Left forelimb (tissue), 1 donor: ENCODE data around the gene IFT57.

Source experiments
- DNase-seq: peaks from one replicate; pipeline ENCODE4 v3.0.0-alpha.2; 2018; ENCODE audit warnings: low spot score

The IFT57 gene

DNA sequence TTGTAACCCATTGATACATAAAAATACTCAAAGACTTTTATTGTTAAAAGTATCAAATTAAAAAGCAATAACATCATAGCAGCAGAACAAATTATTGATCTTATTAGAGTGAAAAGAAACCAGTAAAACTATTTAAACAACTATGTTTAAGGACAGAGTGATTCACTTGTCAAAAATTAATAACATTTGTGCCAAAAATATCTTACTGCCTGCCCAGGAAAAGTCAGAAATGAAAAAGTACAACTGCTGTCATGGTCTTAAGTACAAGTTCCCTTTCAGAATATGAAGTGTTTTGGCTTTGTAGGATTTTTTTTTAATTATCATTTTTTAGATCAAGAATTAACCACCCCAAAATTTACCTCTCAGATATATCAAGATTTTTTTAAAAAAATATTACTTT, 3.4 kb downstream of the IFT57 start:
- no peak for DNase-seq

DNA sequence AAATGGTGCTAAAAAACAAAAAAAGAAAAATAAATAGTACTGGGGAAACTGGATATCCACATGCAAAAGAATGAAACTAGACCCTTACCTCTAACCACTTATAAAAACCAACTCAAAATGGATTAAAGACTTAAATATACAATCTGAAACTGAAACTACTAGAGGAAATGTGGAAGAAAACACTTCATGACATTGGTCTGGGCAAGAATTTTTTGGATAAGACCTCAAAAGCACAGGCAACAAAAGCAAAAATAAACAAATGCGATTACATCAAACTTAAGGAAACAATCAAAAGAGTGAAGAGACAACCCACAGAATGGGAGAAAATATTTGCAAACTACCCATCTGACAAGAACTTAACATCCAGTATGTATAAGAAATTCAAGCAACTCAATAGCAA, 6.4 kb downstream of the IFT57 start:
- DNase-seq: no peak

DNA sequence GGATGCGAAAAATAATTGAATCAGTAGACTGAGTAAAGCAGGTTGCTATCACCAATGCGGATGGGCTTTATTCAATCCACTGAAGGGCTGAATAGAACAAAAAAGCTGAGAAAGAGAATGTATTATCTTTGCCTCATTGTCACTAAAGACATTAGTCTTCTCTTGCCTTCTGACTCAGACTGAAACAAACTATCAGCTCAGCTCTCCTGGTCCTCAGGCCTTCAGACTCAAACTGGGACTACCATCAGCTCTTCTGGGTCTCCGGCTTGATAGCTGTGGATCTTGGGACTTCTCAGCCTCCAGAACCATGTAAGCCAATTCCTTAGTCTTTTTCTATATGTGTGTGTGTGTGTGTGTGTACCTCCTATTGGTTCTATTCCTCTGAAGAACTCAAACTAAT, 12.6 kb downstream of the IFT57 start:
- no peak for DNase-seq

DNA sequence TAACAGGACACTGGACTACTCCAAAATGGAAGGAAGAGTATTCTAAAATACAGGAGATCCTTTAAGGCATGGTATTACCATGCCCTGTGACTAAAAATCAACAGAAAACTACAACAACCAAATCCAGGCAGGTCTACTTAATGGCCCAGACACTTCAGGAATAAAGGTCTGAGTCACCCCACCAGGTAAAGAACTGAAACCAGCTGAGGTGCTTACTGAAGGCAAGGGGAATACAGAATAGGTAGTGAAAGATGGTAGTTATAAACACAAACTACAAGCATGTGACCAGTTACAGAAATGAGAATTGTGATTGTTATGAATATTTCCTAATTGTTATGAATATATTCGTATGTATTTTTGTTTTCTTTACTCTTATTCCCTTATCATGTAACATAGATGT, 13.4 kb downstream of the IFT57 start:
- DNase-seq: no peak

DNA sequence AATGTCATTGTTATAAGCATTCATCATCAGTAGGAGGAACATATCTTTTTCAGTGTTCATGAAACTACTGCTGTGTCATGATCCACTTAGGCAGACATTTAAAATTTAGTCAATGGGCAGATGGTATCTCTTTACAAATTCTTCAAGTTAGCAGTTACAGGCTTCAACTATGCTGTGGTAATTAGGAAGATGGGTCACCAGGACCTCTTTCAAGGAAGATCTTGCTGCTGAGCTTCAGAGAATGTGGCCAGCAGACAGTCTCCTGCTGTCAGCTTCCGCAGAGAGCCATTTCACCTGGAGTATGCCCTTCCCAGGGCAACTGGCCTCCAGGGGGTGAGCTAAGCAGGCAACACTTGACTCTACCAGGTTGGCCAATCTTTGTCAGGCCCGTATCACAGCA, 19.4 kb downstream of the IFT57 start:
- DNase-seq: no peak

DNA sequence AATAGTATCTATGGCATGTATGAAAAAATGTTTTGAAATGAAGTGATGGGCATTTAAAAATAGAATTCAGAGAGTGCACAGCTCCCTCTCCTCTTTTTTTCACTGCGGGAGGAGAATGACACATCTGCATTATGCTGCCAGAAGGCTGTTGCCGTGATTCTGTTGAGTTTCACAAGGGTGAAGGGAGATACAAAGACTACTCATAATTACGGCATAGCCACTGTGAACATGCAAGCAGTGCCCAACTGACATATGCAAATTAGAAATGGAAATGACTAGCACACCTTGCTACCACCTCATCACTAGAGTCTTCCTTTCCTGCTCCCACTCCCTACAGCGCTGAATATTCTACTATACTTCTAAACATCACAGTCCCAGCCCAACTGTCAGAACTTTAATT, 20.1 kb downstream of the IFT57 start:
- DNase-seq: no peak

DNA sequence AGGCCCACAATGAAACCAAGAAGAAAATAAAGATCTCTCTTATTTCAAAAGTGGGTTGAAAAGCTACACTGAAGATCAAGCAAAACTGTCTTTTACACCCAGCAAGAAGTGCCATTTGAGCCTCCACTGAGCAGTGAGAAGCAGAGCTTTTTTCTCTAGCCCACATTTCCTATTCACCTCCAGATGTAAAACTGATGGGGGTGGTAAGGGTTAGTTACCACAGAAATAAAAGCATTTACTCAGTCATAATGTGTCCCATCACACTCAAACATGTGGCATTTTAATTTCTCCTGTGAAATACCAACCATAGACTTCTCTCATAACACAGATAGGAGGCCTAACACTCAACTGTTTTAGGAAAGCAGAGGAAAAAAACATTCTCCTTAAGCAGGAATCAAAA, 21.0 kb downstream of the IFT57 start:
- no peak for DNase-seq

DNA sequence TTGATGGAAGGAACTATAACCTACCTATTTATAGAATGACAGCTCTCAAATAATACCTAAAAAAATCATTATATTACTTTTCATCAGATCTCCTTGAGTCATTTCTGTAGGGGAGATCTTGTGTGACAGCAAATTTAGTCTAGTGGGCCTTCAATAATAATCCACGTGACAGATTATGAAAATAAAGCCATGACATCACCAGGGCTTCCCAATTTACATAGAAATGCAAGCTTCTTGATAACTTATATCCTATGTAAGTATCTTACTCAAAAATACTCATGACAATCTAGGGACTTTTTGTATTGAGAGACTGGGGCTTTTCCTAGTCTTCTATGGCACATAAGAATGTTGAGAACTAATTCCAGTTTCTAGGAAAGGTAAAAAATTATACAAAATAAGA, 21.6 kb downstream of the IFT57 start:
- no peak for DNase-seq

DNA sequence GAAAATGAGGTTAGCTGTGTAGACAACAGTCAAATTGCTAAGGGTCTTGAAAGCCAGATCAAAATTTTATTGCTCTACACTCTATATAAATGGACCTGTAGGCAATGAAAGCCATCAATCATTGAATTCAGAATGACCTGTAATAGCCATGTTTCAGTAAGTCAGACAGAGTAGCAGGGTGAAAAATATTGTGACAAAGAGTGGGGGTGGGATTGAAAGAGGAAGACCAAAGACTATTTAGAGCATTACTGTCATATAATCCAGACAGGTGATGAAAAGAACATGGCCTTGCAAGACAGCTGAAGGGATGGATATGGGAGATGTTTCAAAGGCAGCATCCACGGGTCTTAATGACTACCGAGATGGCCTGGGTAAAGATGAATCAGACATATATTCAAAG, 22.2 kb downstream of the IFT57 start:
- no peak for DNase-seq

DNA sequence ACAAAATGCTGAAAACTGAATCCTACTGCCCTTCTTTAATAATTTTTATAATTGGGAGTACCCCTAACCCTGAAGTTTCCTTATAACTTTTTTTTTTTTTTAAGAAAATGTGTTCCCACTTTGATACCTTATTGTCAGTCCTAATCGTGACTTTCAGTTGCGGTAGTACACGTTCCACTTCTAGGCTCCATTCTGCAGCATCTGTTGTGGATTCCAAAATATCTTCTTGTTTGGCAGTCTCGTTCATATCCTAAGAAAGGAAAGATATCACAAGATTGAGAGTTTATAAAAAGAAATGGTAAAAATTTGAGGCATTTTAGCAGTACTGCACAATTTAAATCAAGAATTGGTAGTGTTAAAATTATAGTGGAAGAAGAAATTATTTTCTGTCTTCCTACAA, 30.8 kb downstream of the IFT57 start:
- no peak for DNase-seq

DNA sequence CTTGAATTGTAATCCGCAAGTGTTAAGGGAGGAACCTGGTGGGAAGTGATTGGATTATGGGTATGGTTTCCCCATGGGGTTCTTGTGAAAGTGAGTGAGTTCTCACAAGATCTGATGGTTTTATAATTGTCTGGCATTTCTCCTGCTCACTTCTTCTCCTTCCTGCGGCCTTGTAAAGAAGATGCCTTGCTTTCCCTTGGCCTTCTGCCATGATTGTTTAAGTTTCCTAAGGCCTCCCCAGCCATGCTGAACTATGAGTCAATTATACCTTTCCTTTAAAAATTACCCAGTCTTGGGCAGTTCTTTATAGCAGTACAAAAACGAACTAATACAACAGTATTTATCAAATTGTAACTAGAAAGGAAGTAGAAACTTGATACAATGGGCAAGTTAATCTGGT, 31.9 kb downstream of the IFT57 start:
- no peak for DNase-seq

DNA sequence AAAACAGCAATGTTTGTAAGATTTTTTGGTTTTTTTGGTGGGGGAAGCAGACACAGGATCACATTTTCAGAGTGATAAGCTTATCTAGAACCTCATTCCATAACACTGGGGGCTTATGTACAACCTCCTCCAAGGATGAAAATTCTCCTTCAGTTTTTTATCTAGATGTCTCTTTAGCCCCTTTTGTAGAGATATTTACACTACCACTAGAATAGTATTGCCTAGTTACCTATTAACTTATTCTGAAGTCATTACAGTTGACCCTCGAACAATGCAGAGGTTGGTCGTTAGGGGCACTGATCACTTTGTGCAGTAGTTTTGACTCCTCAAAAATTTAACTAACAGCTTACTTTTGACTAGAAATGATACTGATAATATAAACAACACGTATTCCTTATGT, 32.8 kb downstream of the IFT57 start:
- DNase-seq: no peak

DNA sequence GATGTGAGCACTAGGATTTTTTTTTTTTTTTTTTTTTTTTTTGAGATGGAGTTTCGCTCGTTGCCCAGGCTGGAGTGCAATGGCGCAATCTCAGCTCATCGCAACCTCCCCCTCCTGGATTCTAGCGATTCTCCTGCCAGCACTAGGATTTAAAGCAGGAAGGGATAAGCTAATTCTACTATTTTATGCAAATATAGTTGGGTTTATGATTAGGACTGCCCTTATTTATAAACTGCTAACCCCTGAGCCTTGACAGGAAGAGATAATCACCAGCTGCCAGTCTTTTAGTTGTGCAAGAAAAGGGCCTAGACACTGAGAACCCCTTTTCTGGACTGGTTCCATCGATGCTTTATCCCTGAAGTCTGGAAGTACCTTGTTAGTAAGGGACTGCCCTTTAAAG, 36.7 kb downstream of the IFT57 start:
- no peak for DNase-seq

DNA sequence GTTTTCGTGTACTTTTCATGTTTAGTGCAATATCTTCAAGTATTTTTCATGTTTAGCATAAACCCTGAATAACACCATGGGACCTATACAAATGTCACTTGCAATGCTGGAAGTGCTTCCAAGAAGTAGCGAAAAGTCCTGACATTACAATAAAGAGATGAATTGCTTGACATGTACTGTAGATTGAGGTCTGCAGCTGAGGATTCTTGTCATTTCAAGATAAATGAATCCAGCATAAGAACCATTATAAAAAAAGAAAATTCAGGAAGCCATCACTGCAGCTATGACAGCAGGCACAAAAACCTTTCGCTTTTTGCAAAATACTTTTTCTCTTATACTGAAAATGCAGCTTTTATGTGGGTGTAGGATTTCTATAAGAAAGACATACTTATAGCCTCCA, 37.4 kb downstream of the IFT57 start:
- no peak for DNase-seq

DNA sequence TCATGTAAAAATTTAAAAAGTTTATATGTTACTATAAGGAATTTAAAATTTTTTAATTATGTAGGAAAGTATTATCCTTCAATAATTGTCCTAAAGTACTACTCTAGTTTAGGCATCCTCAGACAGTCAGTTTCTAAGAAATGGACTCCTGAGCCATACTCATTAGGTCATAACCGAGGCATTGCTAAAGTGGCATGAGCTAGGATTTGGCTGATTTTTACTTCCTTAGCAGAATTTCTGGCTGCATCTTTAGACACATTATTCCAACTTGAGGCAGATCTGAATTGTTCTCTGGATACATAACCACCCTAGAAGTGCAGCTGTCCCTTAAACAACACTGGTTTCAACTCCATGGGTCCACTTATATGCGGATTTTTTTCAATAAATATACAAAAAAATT, 38.3 kb downstream of the IFT57 start:
- no peak for DNase-seq

DNA sequence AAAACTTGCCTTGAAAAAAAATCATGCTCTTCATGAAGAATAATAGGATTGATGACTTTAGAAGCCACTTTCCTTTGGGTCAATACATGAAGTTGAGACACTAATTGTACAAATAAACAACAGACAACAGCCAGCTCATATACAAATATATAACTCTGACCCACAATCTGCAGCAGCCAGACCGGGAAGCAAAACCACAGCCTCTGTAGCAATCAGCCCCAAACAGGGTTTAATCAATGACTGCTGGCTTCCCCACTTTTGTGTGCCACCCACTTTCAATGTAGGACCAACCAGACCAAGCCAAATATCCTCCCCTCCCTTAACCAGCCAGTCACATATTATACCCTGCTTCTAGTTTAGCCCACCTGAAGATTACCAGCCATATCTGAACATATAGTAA, 39.0 kb downstream of the IFT57 start:
- DNase-seq: no peak

DNA sequence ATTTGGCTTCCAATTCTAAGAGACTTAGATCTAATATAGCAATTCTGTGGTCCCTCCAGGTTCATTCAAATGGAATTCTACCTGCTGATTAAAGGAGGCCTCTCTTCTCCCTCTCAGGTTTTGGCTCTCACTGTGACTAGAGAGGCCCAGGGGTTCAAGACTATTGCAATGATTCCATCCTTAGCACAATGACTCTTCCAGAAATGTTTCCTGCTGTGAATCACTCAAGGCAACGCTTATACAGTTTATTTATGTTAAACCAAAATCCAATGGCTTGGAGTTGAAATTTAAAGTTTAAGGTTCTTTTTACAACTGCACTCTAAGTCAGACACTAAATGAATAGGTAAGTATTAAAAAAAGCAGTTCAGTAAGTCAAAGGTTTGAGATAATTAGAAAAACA, 39.9 kb downstream of the IFT57 start:
- DNase-seq: no peak

DNA sequence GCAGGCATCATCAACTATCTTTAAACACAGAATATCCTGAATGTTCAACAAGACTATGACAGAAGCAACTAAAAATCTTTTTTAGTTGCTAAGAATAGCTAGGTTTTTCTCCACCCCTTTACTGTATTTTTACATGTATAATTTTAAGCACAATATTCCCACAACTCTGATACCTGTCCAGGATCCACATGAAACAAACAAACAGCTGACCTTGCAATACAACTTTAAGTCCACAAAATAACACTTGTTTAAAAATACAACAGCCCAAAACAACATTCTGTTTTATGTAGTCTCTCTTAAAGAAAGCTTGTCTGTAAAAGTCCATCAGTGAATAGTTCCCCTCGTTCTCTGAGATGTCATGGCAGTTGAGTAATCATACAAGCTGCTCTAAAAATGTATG, 41.1 kb downstream of the IFT57 start:
- no peak for DNase-seq

DNA sequence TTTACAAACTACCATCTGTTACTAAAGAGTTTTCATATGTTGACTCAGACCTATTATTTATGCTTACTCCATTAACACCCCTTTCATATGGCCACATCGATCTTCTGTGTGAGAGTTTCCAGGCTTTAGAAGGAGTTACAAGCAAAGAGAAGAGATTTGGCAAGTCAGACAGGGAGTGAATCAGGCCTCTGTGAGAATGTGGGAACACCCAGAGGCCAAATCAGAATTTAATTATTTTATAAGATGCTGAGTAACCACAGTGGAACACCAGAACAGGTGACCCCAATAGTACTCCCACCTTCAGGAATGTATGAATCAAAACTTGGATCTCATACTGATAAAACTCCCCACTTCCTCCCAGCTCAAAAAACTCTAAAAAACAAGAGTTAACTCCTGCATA, 42.0 kb downstream of the IFT57 start:
- DNase-seq: no peak

DNA sequence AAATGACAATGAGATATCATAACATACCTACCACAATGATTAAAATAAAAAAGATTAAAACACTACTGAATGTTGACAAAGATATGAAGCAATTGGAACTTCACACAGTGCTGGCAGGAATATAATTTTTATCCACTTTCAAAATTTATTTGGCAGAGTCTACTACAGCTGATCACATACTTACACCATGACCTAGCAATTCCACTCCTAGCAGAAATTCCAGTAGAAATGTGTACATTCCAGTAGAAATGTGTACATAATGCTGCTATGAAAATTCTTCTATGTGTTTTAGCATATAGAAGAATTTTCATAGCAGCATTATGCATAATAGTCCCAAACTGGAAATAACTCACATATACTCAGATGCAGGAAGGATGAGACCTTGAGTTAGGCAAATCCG, 43.5 kb downstream of the IFT57 start:
- no peak for DNase-seq

DNA sequence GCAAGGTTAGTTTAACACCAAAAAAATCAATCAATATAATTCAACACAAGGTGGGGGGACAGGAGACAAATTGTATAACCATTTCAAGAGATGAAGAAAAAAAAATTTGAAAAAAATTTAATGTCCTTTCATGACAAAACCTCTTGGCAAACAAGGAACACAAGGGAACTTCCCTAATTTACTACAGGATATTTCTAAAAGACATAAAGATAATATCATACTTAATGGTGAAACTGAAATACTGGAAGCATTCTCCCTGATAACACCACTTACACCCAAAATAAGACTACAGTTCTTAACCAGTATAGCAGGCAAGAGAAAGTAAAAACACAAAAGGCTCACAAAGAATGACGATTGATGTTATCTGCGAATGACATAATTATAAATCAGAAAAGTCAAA, 44.7 kb downstream of the IFT57 start:
- DNase-seq: no peak

DNA sequence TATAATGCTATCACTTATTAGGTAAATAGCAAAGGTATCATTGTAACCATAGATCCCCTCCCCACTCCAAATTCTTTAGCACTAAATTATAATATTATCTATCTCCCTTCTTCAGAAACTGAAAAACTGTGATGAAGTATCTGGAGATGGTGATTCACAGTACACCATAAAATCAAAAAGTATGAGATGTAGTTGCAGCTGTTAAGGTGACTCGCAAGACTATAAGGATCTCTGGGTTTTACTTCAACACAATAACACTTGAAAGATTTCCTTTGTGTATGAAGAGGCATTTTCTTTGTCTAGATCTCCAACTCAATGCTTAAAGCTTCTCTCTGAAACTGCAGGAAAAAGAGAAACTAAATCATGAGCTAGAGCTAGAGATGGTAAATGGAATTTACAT, 46.9 kb downstream of the IFT57 start:
- DNase-seq: no peak

DNA sequence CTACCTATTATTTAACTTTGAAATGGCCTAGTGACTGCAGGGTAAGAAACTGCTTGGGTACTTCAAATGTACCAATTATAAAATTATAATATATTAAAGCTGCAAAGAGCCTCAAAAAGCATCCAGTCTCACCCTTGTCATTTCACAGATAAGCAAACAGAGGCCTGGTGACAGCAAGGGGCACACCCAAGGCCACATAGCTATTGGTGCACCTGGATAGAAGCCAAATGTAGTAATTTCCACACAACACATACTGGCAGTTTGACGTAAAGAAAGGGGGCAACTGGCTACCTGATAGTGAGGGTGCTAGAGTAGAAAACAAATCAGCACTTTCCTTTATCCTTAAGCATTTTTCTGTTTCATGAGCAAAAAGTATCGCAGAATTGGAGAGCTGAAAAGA, 51.1 kb downstream of the IFT57 start:
- no peak for DNase-seq

DNA sequence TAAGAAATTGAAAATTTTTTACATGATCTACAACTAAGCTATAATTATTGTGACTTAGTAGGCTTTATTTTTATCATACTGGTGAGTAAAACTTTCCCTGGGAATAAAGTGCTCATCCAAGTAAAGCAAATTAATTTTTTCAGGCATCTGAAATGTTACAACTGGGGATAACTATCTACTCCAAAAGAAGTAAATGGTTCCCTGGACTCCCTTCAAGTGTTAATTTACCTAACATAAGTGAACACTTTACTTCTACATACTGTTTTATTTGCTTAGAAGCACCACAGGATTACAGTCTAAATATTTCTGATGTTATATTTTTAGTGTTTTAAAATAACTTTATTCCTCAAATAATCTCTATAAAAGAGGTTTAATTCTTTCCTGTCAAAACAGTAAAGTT, 57.8 kb downstream of the IFT57 start:
- DNase-seq: no peak

DNA sequence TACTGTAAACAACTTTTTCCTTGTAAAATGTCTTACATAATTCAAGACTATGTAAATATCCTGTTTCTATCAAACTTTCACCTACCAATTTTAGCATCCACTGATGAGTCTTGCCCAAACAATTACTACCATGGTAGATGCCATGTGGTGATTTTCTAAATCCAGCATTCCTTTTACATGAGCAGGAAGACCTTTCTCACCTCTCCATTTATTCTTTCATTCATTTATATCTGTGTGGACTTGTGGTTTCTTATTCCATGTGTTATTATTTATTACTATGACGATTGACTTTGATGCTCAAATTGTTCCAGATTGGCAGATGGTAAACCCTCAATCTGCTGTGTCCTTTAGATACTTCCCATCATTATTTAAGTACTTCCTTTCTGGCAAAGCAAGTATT, 62.4 kb downstream of the IFT57 start:
- no peak for DNase-seq

DNA sequence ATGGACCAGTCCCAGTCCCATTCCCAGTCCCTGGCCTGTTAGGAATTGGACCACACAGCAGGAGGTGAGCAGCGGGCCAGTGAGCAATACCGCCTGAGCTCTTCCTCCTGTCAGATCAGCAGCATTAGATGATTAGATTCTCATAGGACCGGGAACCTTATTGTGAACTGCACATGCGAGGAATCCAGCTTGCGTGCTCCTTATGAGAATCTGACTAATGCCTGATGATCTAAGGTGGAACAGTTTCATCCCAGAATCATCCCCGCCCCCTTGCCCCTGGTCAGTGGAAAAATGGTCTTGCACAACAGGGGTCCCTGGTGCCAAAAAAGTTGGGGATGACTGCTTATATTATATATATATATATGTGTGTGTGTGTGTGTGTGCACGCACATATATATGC, 63.1 kb downstream of the IFT57 start:
- DNase-seq: no peak
